HG02885 (cell line): ENCODE results near the gene PKP4.

Experiments
- ATAC-seq: cut with Tn5 transposase; IDR thresholded peaks from one replicate; pipeline ENCODE4 v1.9.1; 2021; ENCODE audit warnings: mild to moderate bottlenecking; ENCODE audit not compliant: unreplicated experiment, poor library complexity

Gene PKP4

GRCh38 chr2:158634627-158635026 is 177.9 kb downstream of the PKP4 start:
- no peak for ATAC-seq

- ATAC-seq = no peak
Observed at GRCh38 chr2:158635961-158636601, 179.3 kb downstream of the PKP4 start.

GRCh38 chr2:158637357-158637756 is 180.6 kb downstream of the PKP4 start:
- ATAC-seq = no peak

- no peak for ATAC-seq
Observed at GRCh38 chr2:158644139-158644538, 187.4 kb downstream of the PKP4 start.

GRCh38 chr2:158645299-158645698 is 188.5 kb downstream of the PKP4 start:
- ATAC-seq = no peak

- ATAC-seq = no peak
Observed at GRCh38 chr2:158647436-158648231, 190.9 kb downstream of the PKP4 start.

- no peak for ATAC-seq
Observed at GRCh38 chr2:158649846-158650245, 193.1 kb downstream of the PKP4 start.

GRCh38 chr2:158650646-158651357 is 194.1 kb downstream of the PKP4 start:
- ATAC-seq = no peak

GRCh38 chr2:158651358-158652057 is 194.8 kb downstream of the PKP4 start:
- ATAC-seq = no peak

GRCh38 chr2:158655628-158656027 is 198.9 kb downstream of the PKP4 start:
- ATAC-seq = no peak

GRCh38 chr2:158656492-158657229 is 199.9 kb downstream of the PKP4 start:
- ATAC-seq = no peak

- no peak for ATAC-seq
Observed at GRCh38 chr2:158658396-158658795, 201.6 kb downstream of the PKP4 start.

- ATAC-seq = no peak
Observed at GRCh38 chr2:158659483-158659882, 202.7 kb downstream of the PKP4 start.

GRCh38 chr2:158661231-158661630 is 204.5 kb downstream of the PKP4 start:
- no peak for ATAC-seq

- ATAC-seq = no peak
Observed at GRCh38 chr2:158662421-158662820, 205.7 kb downstream of the PKP4 start.

- ATAC-seq = no peak
Observed at GRCh38 chr2:158663796-158664195, 207.0 kb downstream of the PKP4 start.

GRCh38 chr2:158664987-158665386 is 208.2 kb downstream of the PKP4 start:
- no peak for ATAC-seq

- no peak for ATAC-seq
Observed at GRCh38 chr2:158665536-158666302, 209.0 kb downstream of the PKP4 start.

- ATAC-seq = no peak
Observed at GRCh38 chr2:158666969-158667368, 210.2 kb downstream of the PKP4 start.
